Measurements from ENCODE around the gene TMEM161B. TPM values are rescaled to one million over a fixed set of nuclear protein-coding genes. Genes with fewer than 3 reads are reported as not detected.

TMEM161B gene
- total RNA-seq, 1 donor from 2014 or later: 9.5 TPM

DNA sequence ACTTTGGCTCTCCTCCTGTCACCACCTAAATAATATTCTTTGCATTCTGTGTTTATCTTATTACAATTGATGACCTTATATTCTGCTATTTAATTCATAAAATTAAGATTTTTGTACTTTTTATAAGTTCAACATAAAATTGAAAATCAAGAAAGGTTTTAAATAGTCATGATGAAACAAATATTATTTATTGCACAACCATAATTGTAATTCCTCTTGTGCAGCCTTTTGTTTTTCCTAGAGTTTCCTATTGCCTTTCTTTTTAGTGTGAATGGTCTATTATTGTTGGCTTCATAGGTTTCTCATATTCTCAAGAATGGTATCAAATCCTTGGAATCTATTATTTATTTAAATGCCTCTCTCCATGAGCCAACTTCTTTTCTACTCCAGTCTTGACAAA is 117.9 kb downstream of the TMEM161B start:
- TF ChIP-seq, protein P1, sequence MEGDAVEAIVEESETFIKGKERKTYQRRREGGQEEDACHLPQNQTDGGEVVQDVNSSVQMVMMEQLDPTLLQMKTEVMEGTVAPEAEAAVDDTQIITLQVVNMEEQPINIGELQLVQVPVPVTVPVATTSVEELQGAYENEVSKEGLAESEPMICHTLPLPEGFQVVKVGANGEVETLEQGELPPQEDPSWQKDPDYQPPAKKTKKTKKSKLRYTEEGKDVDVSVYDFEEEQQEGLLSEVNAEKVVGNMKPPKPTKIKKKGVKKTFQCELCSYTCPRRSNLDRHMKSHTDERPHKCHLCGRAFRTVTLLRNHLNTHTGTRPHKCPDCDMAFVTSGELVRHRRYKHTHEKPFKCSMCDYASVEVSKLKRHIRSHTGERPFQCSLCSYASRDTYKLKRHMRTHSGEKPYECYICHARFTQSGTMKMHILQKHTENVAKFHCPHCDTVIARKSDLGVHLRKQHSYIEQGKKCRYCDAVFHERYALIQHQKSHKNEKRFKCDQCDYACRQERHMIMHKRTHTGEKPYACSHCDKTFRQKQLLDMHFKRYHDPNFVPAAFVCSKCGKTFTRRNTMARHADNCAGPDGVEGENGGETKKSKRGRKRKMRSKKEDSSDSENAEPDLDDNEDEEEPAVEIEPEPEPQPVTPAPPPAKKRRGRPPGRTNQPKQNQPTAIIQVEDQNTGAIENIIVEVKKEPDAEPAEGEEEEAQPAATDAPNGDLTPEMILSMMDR (conservative IDR thresholded peaks at IDR 0.05; ENCODE audit: low read depth, low read length): no peak
- H3K4me3 ChIP-seq (ENCODE audit: low read depth, low read length): no peak overlapping the region
- DNase-seq (ENCODE audit: low read depth): no peak

DNA sequence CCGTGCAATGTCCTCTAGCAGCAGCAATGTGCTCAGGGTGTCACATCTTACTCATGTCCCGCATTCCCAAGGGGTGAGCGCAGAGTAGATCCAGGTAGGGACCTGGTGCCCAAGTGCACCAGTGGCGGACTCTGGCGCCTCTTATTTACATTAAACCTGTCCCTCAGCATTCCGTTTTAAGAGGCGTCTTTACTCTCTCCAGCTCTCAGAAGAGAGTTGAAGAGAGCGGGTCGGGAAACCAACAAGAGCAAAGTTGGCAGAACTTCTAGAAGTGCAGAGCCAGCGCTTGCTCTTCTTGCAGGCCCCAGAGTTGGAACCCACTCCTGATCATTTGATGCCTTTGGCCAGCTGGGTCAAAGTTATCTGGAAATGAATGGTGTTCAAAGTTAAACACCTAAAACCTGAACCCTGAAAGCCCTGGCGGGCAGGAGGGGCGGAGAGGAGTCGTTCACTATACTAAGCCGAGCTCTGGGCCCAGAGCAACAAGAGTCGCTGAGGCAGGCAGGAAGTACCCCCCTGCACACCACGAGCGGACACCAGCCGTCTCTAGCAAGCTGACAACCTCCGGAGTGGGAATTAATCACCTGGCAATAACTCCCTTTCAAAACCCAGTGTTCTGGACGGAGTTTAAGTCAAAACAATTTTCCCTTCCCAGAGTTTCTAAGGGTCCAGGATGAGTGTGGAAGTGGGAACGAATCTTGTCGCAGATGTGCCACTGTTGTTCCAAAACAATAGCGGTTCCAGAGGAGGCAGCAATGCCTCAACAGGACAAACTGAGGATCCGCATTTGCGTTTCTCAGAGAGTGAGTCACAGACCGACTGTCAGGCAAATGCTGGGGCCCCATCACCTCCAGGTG is 122.8 kb downstream of the TMEM161B start:
- TF ChIP-seq, protein P1 (conservative IDR thresholded peaks at IDR 0.05; ENCODE audit: low read depth, low read length): no peak
- no peak overlapping the region for H3K4me3 ChIP-seq (ENCODE audit: low read depth, low read length)
- no peak for DNase-seq (ENCODE audit: low read depth)

DNA sequence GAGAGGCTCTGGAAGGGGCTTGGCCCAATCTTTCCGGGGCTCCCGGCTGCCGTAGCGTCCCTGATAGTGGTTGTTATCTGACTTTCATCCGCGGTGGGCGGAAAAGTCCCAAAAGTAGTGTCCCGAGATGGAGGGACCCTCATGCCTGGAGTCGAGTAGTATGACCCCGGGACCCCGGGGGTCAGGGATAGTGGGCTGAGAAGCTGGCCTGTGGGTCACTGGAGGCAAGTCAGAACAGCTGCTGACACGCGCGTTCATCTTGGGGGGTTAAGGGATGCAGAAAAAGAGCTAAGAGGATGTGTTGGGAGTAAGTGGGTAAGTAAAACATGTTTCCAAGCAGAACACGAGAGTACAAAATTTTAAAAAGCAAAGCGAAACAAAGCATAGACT is 123.4 kb downstream of the TMEM161B start:
- no peak for DNase-seq (ENCODE audit: low read depth)
- TF ChIP-seq, protein P1 (conservative IDR thresholded peaks at IDR 0.05; ENCODE audit: low read depth, low read length): no peak
- H3K4me3 ChIP-seq (ENCODE audit: low read depth, low read length): no peak overlapping the region
